Omental fat pad (tissue), 4 donors: ENCODE data around the gene LIN7B. TPM values are rescaled to one million over a fixed set of nuclear protein-coding genes. Genes with fewer than 3 reads are reported as not detected.

Experiments
- ATAC-seq: fragments of 150-250 bp; one replicate; pipeline ENCODE4 v1.9.1; 2016; ENCODE audit warnings: mild to moderate bottlenecking, moderate library complexity; ENCODE audit not compliant: low FRiP score
- DNase-seq: peaks from one replicate; pipeline ENCODE4 v3.0.0-alpha.2; 2019; ENCODE audit warnings: low spot score
- total RNA-seq, 4 donors: library from RNA; depleted of rRNA; stranded (reverse); fragments of >200 nt; gene quantifications; one replicate each; pipeline ENCODE4 v1.1.0, GENCODE V29; 2016
- TF ChIP-seq, protein P1 (sequence below), 3 donors: fragments of 450-650 bp; IDR thresholded peaks; one replicate each; pipeline ENCODE4 v1.5.1; 2016 to 2017; ENCODE audit warnings: antibody characterized with exemption in 3 of 3, mild to moderate bottlenecking in 3 of 3, moderate library complexity in 2 of 3

The LIN7B gene
- 1 to 10 TPM in 3 of 4 donors, not detected in 1; 3.7 to 9.0 (median 3.9) TPM for total RNA-seq

GRCh38 chr19:49113762-49114629 is at the start of gene LIN7B:
LIN7B (plus strand) TSS chr19:49114370; CDS start chr19:49114405, 35 bp downstream.
- TF ChIP-seq, protein P1, sequence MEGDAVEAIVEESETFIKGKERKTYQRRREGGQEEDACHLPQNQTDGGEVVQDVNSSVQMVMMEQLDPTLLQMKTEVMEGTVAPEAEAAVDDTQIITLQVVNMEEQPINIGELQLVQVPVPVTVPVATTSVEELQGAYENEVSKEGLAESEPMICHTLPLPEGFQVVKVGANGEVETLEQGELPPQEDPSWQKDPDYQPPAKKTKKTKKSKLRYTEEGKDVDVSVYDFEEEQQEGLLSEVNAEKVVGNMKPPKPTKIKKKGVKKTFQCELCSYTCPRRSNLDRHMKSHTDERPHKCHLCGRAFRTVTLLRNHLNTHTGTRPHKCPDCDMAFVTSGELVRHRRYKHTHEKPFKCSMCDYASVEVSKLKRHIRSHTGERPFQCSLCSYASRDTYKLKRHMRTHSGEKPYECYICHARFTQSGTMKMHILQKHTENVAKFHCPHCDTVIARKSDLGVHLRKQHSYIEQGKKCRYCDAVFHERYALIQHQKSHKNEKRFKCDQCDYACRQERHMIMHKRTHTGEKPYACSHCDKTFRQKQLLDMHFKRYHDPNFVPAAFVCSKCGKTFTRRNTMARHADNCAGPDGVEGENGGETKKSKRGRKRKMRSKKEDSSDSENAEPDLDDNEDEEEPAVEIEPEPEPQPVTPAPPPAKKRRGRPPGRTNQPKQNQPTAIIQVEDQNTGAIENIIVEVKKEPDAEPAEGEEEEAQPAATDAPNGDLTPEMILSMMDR (IDR thresholded peaks at IDR 0.05) = no peak
- DNase-seq = no peak
- ATAC-seq = peak; percentile 70

DNA sequence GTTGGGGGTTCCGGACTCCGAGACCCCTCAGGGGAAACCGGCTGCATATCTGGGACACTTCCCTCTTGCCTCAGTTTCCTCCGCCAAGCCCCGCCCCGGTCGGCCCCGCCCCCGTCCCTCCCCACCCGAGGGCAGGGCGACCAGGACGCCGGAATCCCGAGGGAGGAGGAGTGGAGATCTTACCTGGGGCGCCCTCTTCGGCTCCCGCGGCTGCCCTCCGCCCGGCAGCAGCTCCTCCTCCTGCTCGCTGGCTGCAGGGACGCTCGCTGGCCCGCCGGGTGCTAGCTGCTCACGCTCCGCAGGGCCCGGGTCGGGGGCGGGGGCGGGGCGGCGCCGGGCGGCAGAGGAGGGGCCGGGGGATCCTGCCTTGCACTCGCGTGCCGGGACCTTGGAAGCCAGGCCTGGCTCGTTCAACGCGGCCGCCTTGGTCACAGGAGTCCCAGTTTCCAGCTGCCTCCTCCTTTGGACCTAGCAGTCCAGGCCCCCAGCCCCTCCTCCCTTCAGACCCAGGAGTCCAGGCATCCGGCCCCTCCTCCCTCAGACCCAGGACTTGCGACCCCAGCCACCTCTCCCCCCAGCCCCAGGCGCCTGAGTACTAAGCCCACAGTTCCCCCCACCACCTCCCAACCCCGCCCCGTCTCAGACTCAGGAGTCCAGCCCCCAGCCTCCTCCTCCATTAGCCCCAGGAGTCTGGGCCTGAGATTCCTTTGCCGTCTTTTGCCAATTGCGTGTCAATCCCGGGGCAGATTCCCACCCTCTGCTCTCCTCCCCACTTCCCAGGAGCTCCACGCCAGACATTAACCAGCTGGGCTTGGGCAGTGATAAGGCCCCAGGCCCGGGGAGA is 49.2 kb upstream of the LIN7B start, which contains the start of gene NTF4:
NTF4 (minus strand) TSS at position 51 of the 844 bp plus-strand sequence. CDS start 2,821 bp downstream, outside the sequence.
- peak; percentile 49 for ATAC-seq
- TF ChIP-seq, protein P1 (IDR thresholded peaks at IDR 0.05) = no peak
- no peak for DNase-seq

DNA sequence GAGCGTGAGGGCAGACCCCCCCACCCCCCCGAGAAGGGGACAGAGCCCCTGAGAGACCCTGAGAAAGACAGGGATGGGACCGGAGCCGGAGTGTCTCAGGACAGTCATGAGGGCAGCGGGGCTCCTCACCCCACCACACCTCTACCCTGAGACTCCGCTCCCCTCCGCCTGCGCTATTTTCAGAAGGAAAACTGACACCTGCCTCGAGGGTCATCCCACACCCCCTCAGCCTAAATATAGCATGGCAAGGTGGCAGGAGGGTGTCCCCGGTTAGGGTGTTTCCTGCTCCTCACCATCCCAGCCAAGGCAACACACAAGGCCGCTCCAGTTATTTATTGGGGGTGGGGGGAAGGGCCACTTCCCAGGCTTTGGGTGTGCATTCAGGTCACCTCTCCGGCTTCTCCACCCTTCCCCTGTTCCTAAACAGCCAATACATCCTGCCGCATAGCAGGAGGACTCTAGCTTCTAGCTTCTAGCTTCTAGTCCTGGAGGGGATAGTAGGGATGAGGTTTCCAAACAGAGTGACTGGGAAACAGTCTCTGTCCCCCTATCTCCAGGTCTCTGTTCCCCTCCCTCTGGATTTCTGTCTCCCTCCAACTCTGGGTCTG is 48.2 kb upstream of the LIN7B start:
- TF ChIP-seq, protein P1 (IDR thresholded peaks at IDR 0.05) = no peak
- ATAC-seq (no peak), DNase-seq (no peak)

- TF ChIP-seq, protein P1 (IDR thresholded peaks at IDR 0.05) = no peak
- ATAC-seq (no peak), DNase-seq (no peak)
Measured at GRCh38 chr19:49067554-49067953, 46.6 kb upstream of the LIN7B start.

- TF ChIP-seq, protein P1 (IDR thresholded peaks at IDR 0.05) = no peak
- no peak for ATAC-seq
Measured at GRCh38 chr19:49069026-49069425, 45.1 kb upstream of the LIN7B start.

GRCh38 chr19:49070416-49070815 is 43.8 kb upstream of the LIN7B start:
- ATAC-seq = no peak
- DNase-seq = no peak
- TF ChIP-seq, protein P1 (IDR thresholded peaks at IDR 0.05) = no peak

More at GRCh38 chr19:49069026-49069425, 45.1 kb upstream of the LIN7B start:
- no peak for DNase-seq
